AG04450 (cell line): ENCODE measurements around the gene STPG4. TPM values are rescaled to one million over a fixed set of nuclear protein-coding genes. Genes with fewer than 3 reads are reported as not detected.

Experiments
- CTCF ChIA-PET: fragments of 300-600, 350-600 bp; formaldehyde crosslinking; extraction: SDS; loops from one replicate; lab custom pipeline; 2022; ENCODE audit warnings: antibody characterized with exemption, inconsistent platforms; lab: Charles Lee
- POLR2A ChIA-PET: fragments of 350-600 bp; formaldehyde crosslinking; extraction: SDS; loops from one replicate; lab custom pipeline; 2021; ENCODE audit warnings: antibody characterized with exemption, inconsistent platforms; lab: Yijun Ruan, JAX
- DNase-seq: peaks from one replicate; pipeline ENCODE4 v3.0.0-alpha.2; 2011; ENCODE audit warnings: low read depth, low spot score
- H3K27ac ChIP-seq: one replicate; pipeline ENCODE4 v1.5.1; 2012; ENCODE audit warnings: low read depth, low read length, control low read depth
- H3K27me3 ChIP-seq: one replicate; pipeline ENCODE4 v1.6.0; 2012; ENCODE audit warnings: low read length; ENCODE audit not compliant: control insufficient read depth, insufficient read depth
- H3K4me3 ChIP-seq: 2 replicates; pipeline ENCODE4 v1.5.1; 2011; ENCODE audit warnings: mild to moderate bottlenecking, low read depth, low read length, control low read depth
- H3K9me3 ChIP-seq: 2 replicates; pipeline ENCODE4 v1.5.1; 2012; ENCODE audit warnings: low read length; ENCODE audit not compliant: control insufficient read depth, insufficient read depth
- polyA plus RNA-seq: library from polyadenylated mRNA; depleted of rRNA; stranded (reverse); fragments of >200 nt; gene quantifications from 2 replicates; pipeline ENCODE4 v1.2.3, GENCODE V29; 2011
- TF ChIP-seq, protein P1 (sequence below): IDR thresholded peaks from 2 replicates; pipeline ENCODE4 v1.5.1; 2011; ENCODE audit warnings: low read depth, low read length, control low read depth, inconsistent platforms

The STPG4 gene
- polyA plus RNA-seq, 1 experiment: 0.14 TPM

- DNase-seq: no peak
- TF ChIP-seq, protein P1, sequence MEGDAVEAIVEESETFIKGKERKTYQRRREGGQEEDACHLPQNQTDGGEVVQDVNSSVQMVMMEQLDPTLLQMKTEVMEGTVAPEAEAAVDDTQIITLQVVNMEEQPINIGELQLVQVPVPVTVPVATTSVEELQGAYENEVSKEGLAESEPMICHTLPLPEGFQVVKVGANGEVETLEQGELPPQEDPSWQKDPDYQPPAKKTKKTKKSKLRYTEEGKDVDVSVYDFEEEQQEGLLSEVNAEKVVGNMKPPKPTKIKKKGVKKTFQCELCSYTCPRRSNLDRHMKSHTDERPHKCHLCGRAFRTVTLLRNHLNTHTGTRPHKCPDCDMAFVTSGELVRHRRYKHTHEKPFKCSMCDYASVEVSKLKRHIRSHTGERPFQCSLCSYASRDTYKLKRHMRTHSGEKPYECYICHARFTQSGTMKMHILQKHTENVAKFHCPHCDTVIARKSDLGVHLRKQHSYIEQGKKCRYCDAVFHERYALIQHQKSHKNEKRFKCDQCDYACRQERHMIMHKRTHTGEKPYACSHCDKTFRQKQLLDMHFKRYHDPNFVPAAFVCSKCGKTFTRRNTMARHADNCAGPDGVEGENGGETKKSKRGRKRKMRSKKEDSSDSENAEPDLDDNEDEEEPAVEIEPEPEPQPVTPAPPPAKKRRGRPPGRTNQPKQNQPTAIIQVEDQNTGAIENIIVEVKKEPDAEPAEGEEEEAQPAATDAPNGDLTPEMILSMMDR: no peak
- no peaks in the 10 kb centered on the region; the same call in 1 of the 2 replicates for H3K9me3 ChIP-seq
- POLR2A ChIA-PET: interaction anchor here (0.7 kb wide), 1 partner anchor 129 kb away, joined by 3 read pairs; no protein-coding TSS in a partner anchor
- no peak overlapping the region for H3K4me3 ChIP-seq
- CTCF ChIA-PET: interaction anchor here (1.1 to 1.8 kb wide), 3 partner anchors 8 to 142 kb away, joined by 3 to 6 read pairs (median 6); no protein-coding TSS in a partner anchor
- no peak overlapping the region for H3K27ac ChIP-seq
- no peaks in the 10 kb centered on the region for H3K27me3 ChIP-seq
These were observed 26.1 kb upstream of the STPG4 start for GRCh38 chr2:47181176-47181575.

DNA sequence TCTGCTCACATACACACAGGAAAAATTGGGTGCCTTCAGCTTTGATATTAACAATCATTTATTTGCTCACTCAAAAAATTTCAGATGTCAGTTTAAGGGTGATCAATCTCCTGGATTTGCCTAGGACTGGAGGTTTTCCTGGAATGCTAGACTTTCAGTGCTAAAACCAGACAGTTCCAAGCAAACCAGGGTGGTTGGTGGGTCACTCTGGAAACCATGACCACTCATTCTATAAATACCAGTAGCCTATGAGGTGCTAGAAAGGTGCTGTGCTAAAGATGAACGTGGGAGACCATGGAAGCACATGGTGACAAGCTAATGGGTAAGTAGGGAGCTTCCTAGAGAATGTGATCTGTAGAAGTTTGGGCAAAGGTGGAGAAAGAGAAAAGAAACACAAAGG lies 25.4 kb upstream of the STPG4 start:
- Histone ChIP-seq H3K27ac (no peak overlapping the region), H3K4me3 (no peak overlapping the region), H3K9me3 (no peaks in the 10 kb centered on the region; the same call in 1 of the 2 replicates), H3K27me3 (no peaks in the 10 kb centered on the region)
- ChIA-PET CTCF (no interaction called here), POLR2A (no interaction called here)
- TF ChIP-seq, protein P1: no peak
- DNase-seq: no peak

DNA sequence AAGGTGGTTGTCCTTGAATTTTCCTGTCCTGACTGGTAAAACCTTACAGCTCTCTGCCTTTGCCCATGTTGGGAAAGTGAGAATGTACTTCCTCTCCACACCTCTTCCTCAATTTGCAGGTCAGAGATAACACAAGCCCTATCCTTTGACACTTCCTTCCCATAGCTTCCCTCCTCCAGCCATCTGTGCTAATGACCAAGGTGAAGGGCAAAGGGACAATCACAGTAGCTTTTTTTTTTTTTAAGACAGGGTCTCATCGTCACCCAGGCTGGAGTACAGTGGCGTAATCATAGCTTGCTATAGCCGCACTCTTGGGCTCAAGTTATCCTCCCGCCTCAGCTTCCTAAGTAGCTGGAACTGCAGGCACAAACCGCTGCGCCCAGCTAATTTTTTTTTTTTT lies 24.3 kb upstream of the STPG4 start:
- POLR2A ChIA-PET: no interaction called here

GRCh38 chr2:47178341-47178740 lies 23.2 kb upstream of the STPG4 start:
- DNase-seq: no peak
- Histone ChIP-seq H3K9me3 (no peaks in the 10 kb centered on the region; the same call in 1 of the 2 replicates), H3K27me3 (no peaks in the 10 kb centered on the region), H3K4me3 (no peak overlapping the region), H3K27ac (no peak overlapping the region)
- TF ChIP-seq, protein P1: no peak
- ChIA-PET POLR2A (no interaction called here), CTCF (interaction anchor here (0.7 to 1.3 kb wide), 3 partner anchors 95 to 145 kb away, joined by 3 to 5 read pairs (median 3); no protein-coding TSS in a partner anchor)

More for the DNA sequence above, 24.3 kb upstream of the STPG4 start:
- CTCF ChIA-PET: interaction anchor here (0.6 to 0.9 kb wide), 2 partner anchors 94 to 142 kb away, joined by 3 to 5 read pairs; no protein-coding TSS in a partner anchor
- Histone ChIP-seq H3K27ac (no peak overlapping the region), H3K9me3 (no peaks in the 10 kb centered on the region; the same call in 1 of the 2 replicates), H3K27me3 (no peaks in the 10 kb centered on the region), H3K4me3 (no peak overlapping the region)
- TF ChIP-seq, protein P1: no peak
- no peak for DNase-seq

DNA sequence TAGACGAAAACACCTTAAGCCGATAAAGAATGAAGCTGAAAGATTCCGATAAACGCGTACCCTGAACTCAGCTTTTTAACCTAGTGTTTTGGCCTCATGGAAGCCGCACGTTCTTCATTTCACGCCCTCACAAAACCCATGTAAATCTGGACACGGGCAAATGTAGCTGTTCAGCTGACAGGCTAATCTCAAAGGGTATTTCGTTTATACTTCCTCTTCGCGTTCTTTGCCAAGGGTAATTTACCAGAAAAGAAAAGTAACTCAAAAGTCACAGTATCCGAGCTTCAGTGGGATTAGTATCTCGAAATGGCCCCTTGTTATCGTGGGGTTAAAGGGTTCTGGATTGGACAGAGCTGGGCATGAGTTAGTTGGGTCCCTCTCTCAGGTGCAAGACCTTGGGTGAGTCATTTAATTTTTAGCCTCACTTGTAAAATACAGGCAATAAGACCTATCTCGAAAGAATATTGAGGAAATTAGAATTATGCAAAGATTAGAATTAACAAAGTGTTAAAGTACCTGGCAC lies 22.0 kb upstream of the STPG4 start:
- Histone ChIP-seq H3K27ac (peak overlapping the region; percentile 100), H3K9me3 (no peaks in the 10 kb centered on the region; the same call in 1 of the 2 replicates), H3K27me3 (no peaks in the 10 kb centered on the region), H3K4me3 (peak overlapping the region; percentile 98)
- ChIA-PET CTCF (no interaction called here), POLR2A (no interaction called here)
- TF ChIP-seq, protein P1: no peak
- no peak for DNase-seq
